Left kidney (tissue), 2 donors: ENCODE measurements around the gene RPGRIP1L. TPM values are rescaled to one million over a fixed set of nuclear protein-coding genes. Genes with fewer than 3 reads are reported as not detected.

Experiments
- DNase-seq: peaks from one replicate; pipeline ENCODE4 v3.0.0-alpha.2; 2013
- polyA plus RNA-seq: library from polyadenylated mRNA; unstranded; fragments of 120-200 nt; gene quantifications from one replicate; pipeline ENCODE4 v1.2.1, GENCODE V29; 2013; ENCODE audit not compliant: insufficient read length

RPGRIP1L gene
- polyA plus RNA-seq, 1 donor = 22.2 TPM

- no peak for DNase-seq
These were observed 98.3 kb downstream of the RPGRIP1L start for GRCh38 chr16:53605356-53605755.

- no peak for DNase-seq
These were observed 101.7 kb downstream of the RPGRIP1L start for GRCh38 chr16:53601961-53602360.

- no peak for DNase-seq
These were observed 103.0 kb downstream of the RPGRIP1L start for GRCh38 chr16:53600616-53601015.

GRCh38 chr16:53600126-53600525, 103.5 kb downstream of the RPGRIP1L start:
- no peak for DNase-seq

- no peak for DNase-seq
These were observed 104.1 kb downstream of the RPGRIP1L start for GRCh38 chr16:53599548-53599947.

- DNase-seq = no peak
These were observed 105.0 kb downstream of the RPGRIP1L start for GRCh38 chr16:53598511-53599275.

- no peak for DNase-seq
These were observed 105.9 kb downstream of the RPGRIP1L start for GRCh38 chr16:53597776-53598175.

GRCh38 chr16:53588081-53588648, 115.5 kb downstream of the RPGRIP1L start:
- no peak for DNase-seq

GRCh38 chr16:53583401-53583800, 120.3 kb downstream of the RPGRIP1L start:
- no peak for DNase-seq

- no peak for DNase-seq
These were observed 121.9 kb downstream of the RPGRIP1L start for GRCh38 chr16:53581784-53582183.

- DNase-seq = no peak
These were observed 123.4 kb downstream of the RPGRIP1L start for GRCh38 chr16:53580038-53580802.

GRCh38 chr16:53576904-53577303, 126.8 kb downstream of the RPGRIP1L start:
- DNase-seq = no peak

- no peak for DNase-seq
These were observed 127.4 kb downstream of the RPGRIP1L start for GRCh38 chr16:53576210-53576609.

- DNase-seq = no peak
These were observed 131.9 kb downstream of the RPGRIP1L start for GRCh38 chr16:53571763-53572162.

GRCh38 chr16:53566552-53567245, 137.0 kb downstream of the RPGRIP1L start:
- DNase-seq = no peak

GRCh38 chr16:53565296-53565863, 138.3 kb downstream of the RPGRIP1L start:
- DNase-seq = no peak

GRCh38 chr16:53563426-53563825, 140.2 kb downstream of the RPGRIP1L start:
- DNase-seq = no peak

- DNase-seq = no peak
These were observed 142.4 kb downstream of the RPGRIP1L start for GRCh38 chr16:53561101-53561888.

- DNase-seq = no peak
These were observed 144.2 kb downstream of the RPGRIP1L start for GRCh38 chr16:53559270-53559951.

GRCh38 chr16:53558710-53559109, 144.9 kb downstream of the RPGRIP1L start:
- no peak for DNase-seq

- DNase-seq = no peak
These were observed 147.1 kb downstream of the RPGRIP1L start for GRCh38 chr16:53556521-53556920.
